OCI-LY7 (cell line): ENCODE results near the gene PIM2. TPM values are rescaled to one million over a fixed set of nuclear protein-coding genes. Genes with fewer than 3 reads are reported as not detected.
A peak's percentile ranks its signal among the peaks of the same experiment; 100 is the strongest.

Experiments used
- BruUV-seq: library from RNA; stranded (reverse); fragments of 400-500 nt; replicated peaks from 2 replicates; lab custom pipeline; 2021; lab: Mats Ljungman, UMichigan
- CTCF ChIA-PET: fragments of 300-600 bp; sonication (Branson Sonifier 250); formaldehyde crosslinking; loops from one replicate; lab custom pipeline; 2022; ENCODE audit warnings: antibody characterized with exemption; ENCODE audit not compliant: unreplicated experiment; lab: Charles Lee
- POLR2A ChIA-PET: fragments of 300-600 bp; sonication (Branson Sonifier 250); formaldehyde crosslinking; loops from one replicate; lab custom pipeline; 2022; ENCODE audit warnings: antibody characterized with exemption; lab: Charles Lee
- DNase-seq: peaks from one replicate; pipeline ENCODE4 v3.0.0-alpha.2; 2015; ENCODE audit warnings: low spot score
- H2AFZ ChIP-seq: fragments of 200-600 bp; sonication (generic), shearing (Covaris generic); 2 replicates; pipeline ENCODE4 v1.6.1; 2014; ENCODE audit warnings: mild to moderate bottlenecking, antibody characterized with exemption, low read length, moderate library complexity
- H3K27ac ChIP-seq: fragments of 200-600 bp; sonication (generic); 2 replicates; pipeline ENCODE4 v1.5.1; 2014; ENCODE audit warnings: mixed run types, low read depth, mild to moderate bottlenecking, moderate library complexity, low read length, inconsistent platforms; ENCODE audit not compliant: poor library complexity, severe bottlenecking
- H3K36me3 ChIP-seq: fragments of 200-600 bp; sonication (generic); 2 replicates; pipeline ENCODE4 v1.6.1; 2014; ENCODE audit warnings: mild to moderate bottlenecking, antibody characterized with exemption, low read length, moderate library complexity, mixed read lengths; ENCODE audit not compliant: insufficient read depth
- H3K4me1 ChIP-seq: fragments of 200-600 bp; sonication (generic); 2 replicates; pipeline ENCODE4 v1.5.1; 2014; ENCODE audit warnings: mild to moderate bottlenecking, low read length; ENCODE audit not compliant: insufficient read depth, poor library complexity, severe bottlenecking
- H3K4me2 ChIP-seq: fragments of 200-600 bp; sonication (generic); 2 replicates; pipeline ENCODE4 v1.6.1; 2014; ENCODE audit warnings: mild to moderate bottlenecking, low read length
- H3K4me3 ChIP-seq: fragments of 200-600 bp; sonication (generic); 2 replicates; pipeline ENCODE4 v1.5.1; 2014; ENCODE audit warnings: mild to moderate bottlenecking, low read depth, low read length; ENCODE audit not compliant: poor library complexity, severe bottlenecking
- H3K79me2 ChIP-seq: fragments of 200-600 bp; sonication (generic); 2 replicates; pipeline ENCODE4 v1.6.1; 2016; ENCODE audit warnings: low read depth, mild to moderate bottlenecking, low read length, moderate library complexity, mixed read lengths; ENCODE audit not compliant: insufficient read depth
- H3K9me2 ChIP-seq: fragments of 200-600 bp; sonication (generic); 2 replicates; pipeline ENCODE4 v1.6.1; 2016; ENCODE audit warnings: mild to moderate bottlenecking, low read length, mixed read lengths; ENCODE audit not compliant: insufficient read depth
- H3K9me3 ChIP-seq: fragments of 200-600 bp; sonication (generic); 2 replicates; pipeline ENCODE4 v1.6.1; 2014; ENCODE audit warnings: mild to moderate bottlenecking, mixed run types, low read length, mixed read lengths
- H4K20me1 ChIP-seq: fragments of 200-600 bp; sonication (generic); 2 replicates; pipeline ENCODE4 v1.6.1; 2014; ENCODE audit warnings: mild to moderate bottlenecking, antibody characterized with exemption, low read length, moderate library complexity, mixed read lengths; ENCODE audit not compliant: insufficient read depth
- EZH2phosphoT487 ChIP-seq: fragments of 200-600 bp; sonication (generic); IDR thresholded peaks from 2 replicates; pipeline ENCODE4 v1.6.1; 2018; ENCODE audit warnings: low read depth, borderline replicate concordance, mild to moderate bottlenecking, mixed run types, antibody characterized with exemption, low read length, moderate library complexity, mixed read lengths
- intact Hi-C: fragments of 100-400 bp; cut with micrococcal nuclease; formaldehyde crosslinking; loops from one replicate; pipeline ENCODE4 v1.10.0; 2022; ENCODE audit not compliant: unreplicated experiment
- total RNA-seq, 2 experiments: library from RNA; depleted of rRNA in 1 of 2; stranded (reverse); fragments of >200 nt in 1 of 2; shearing (Covaris generic) in 1 of 2; gene quantifications; 2 replicates each; pipeline ENCODE4 v1.2.3, GENCODE V29; 2014 to 2022
- TF ChIP-seq, protein P1 (sequence below): fragments of 200-600 bp; sonication (generic); conservative IDR thresholded peaks from 2 replicates; pipeline ENCODE4 v1.5.1; 2014; ENCODE audit warnings: mild to moderate bottlenecking, antibody characterized with exemption, low read length, moderate library complexity, mixed read lengths

The PIM2 gene
- total RNA-seq, 2 experiments from 2014 or later = 60.3 to 148 TPM

GRCh38 chrX:48934581-48935300 lies 15.9 kb upstream of the PIM2 start:
- no peaks in the 10 kb centered on the region for H4K20me1 ChIP-seq
- intact Hi-C loops = loop anchor here (5.0 kb wide), 2 partner anchors 37 to 257 kb away; partner anchors contain the start of genes PQBP1 and TIMM17B
- no peak overlapping the region for H2AFZ ChIP-seq
- peaks cover 62% of the 10 kb centered on the region for H3K36me3 ChIP-seq
- H3K4me1 ChIP-seq = peaks cover 64% of the 10 kb centered on the region
- POLR2A ChIA-PET = interaction anchor here (0.6 kb wide), 1 partner anchor 23 kb away, joined by 3 read pairs; no protein-coding TSS in a partner anchor
- H3K9me3 ChIP-seq = no peaks in the 10 kb centered on the region
- no peak overlapping the region for H3K4me3 ChIP-seq
- BruUV-seq = no TSS peak
- H3K4me2 ChIP-seq = peak overlapping the region; percentile 30; the same call in 1 of the 2 replicates
- H3K79me2 ChIP-seq = peaks cover 22% of the 10 kb centered on the region; the same call in 1 of the 2 replicates
- peak overlapping the region; percentile 75 for H3K27ac ChIP-seq
- DNase-seq = no peak
- TF ChIP-seq, protein P1, sequence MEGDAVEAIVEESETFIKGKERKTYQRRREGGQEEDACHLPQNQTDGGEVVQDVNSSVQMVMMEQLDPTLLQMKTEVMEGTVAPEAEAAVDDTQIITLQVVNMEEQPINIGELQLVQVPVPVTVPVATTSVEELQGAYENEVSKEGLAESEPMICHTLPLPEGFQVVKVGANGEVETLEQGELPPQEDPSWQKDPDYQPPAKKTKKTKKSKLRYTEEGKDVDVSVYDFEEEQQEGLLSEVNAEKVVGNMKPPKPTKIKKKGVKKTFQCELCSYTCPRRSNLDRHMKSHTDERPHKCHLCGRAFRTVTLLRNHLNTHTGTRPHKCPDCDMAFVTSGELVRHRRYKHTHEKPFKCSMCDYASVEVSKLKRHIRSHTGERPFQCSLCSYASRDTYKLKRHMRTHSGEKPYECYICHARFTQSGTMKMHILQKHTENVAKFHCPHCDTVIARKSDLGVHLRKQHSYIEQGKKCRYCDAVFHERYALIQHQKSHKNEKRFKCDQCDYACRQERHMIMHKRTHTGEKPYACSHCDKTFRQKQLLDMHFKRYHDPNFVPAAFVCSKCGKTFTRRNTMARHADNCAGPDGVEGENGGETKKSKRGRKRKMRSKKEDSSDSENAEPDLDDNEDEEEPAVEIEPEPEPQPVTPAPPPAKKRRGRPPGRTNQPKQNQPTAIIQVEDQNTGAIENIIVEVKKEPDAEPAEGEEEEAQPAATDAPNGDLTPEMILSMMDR = no peak
- no peak for TF ChIP-seq EZH2phosphoT487
- no peaks in the 10 kb centered on the region for H3K9me2 ChIP-seq
- CTCF ChIA-PET = no interaction called here

GRCh38 chrX:48933757-48934156 lies 14.9 kb upstream of the PIM2 start:
- Histone ChIP-seq H3K4me3 (no peak overlapping the region), H3K4me2 (peak overlapping the region; percentile 30), H3K79me2 (peaks cover 22% of the 10 kb centered on the region; the same call in 1 of the 2 replicates), H2AFZ (no peak overlapping the region), H3K4me1 (peaks cover 56% of the 10 kb centered on the region), H4K20me1 (no peaks in the 10 kb centered on the region), H3K9me3 (no peaks in the 10 kb centered on the region), H3K36me3 (peaks cover 66% of the 10 kb centered on the region), H3K27ac (peak overlapping the region; percentile 75), H3K9me2 (no peaks in the 10 kb centered on the region)
- intact Hi-C loops = no loop called here
- TF ChIP-seq EZH2phosphoT487 = no peak
- TF ChIP-seq, protein P1 = no peak
- ChIA-PET POLR2A (no interaction called here), CTCF (no interaction called here)
- no TSS peak for BruUV-seq
- no peak for DNase-seq
